H1 (cell line): ENCODE results near the gene ACTL7A. TPM values are rescaled to one million over a fixed set of nuclear protein-coding genes. Genes with fewer than 3 reads are reported as not detected.

Experiments used
- CTCF ChIA-PET: fragments of 300-600 bp; sonication (Branson Sonifier 250); formaldehyde crosslinking; loops from one replicate; lab custom pipeline; 2021; ENCODE audit not compliant: partially characterized antibody; lab: Charles Lee
- POLR2A ChIA-PET: fragments of 300-600 bp; sonication (Branson Sonifier 250); formaldehyde crosslinking; loops from one replicate; lab custom pipeline; 2021; ENCODE audit warnings: inconsistent platforms; ENCODE audit not compliant: partially characterized antibody; lab: Charles Lee
- DNase-seq, 2 experiments: peaks; one replicate each; pipeline versions ENCODE4 v3.0.0 to v3.0.0-alpha.2; 2010 to 2022; ENCODE audit warnings: low spot score in 2 of 2, low read depth in 1 of 2, mixed read lengths in 1 of 2
- FAIRE-seq: peaks from 2 replicates; lab custom pipeline; 2011; peaks lifted over from hg19 to GRCh38; lab: Jason Lieb, UNC
- H2AFZ ChIP-seq: 2 replicates; pipeline ENCODE4 v1.8.1; 2012; ENCODE audit warnings: low read length, inconsistent platforms
- H2AK5ac ChIP-seq: 2 replicates; pipeline ENCODE4 v1.6.1; 2013; ENCODE audit warnings: low read depth, low read length
- H2BK120ac ChIP-seq: replicated peaks from 2 replicates; pipeline ENCODE3; 2013; ENCODE audit warnings: low read depth, low read length, inconsistent platforms
- H2BK12ac ChIP-seq: 2 replicates; pipeline ENCODE4 v1.6.1; 2013; ENCODE audit warnings: low read depth, low read length
- H2BK15ac ChIP-seq: 2 replicates; pipeline ENCODE4 v1.6.1; 2013; ENCODE audit warnings: low read length
- H2BK20ac ChIP-seq: 2 replicates; pipeline ENCODE4 v1.6.1; 2013; ENCODE audit warnings: low read length
- H2BK5ac ChIP-seq: 2 replicates; pipeline ENCODE4 v1.6.1; 2013; ENCODE audit warnings: low read depth, low read length
- H3K14ac ChIP-seq: 2 replicates; pipeline ENCODE4 v1.6.1; 2013; ENCODE audit warnings: inconsistent platforms; ENCODE audit not compliant: insufficient read length
- H3K18ac ChIP-seq: 2 replicates; pipeline ENCODE4 v1.6.1; 2013; ENCODE audit warnings: low read length; ENCODE audit errors: extremely low read depth
- H3K23ac ChIP-seq: 2 replicates; pipeline ENCODE4 v1.6.1; 2013; ENCODE audit warnings: inconsistent platforms; ENCODE audit not compliant: insufficient read length
- H3K23me2 ChIP-seq: 2 replicates; pipeline ENCODE4 v1.6.1; 2013; ENCODE audit warnings: low read depth, low read length
- H3K27ac ChIP-seq: 2 replicates; pipeline ENCODE4 v1.6.1; 2011; ENCODE audit warnings: low read depth, low read length, inconsistent platforms
- H3K27me3 ChIP-seq, 4 experiments: replicated peaks in 1 of 4; 1 replicate in 1 of 4; 2 replicates in 3 of 4; pipeline versions ENCODE4 v1.6.1 to v1.8.1; 2011 to 2013; ENCODE audit warnings: low read length in 3 of 4, mild to moderate bottlenecking in 3 of 4, inconsistent platforms in 2 of 4, mixed read lengths in 2 of 4, moderate library complexity in 1 of 4; ENCODE audit not compliant: control insufficient read depth in 3 of 4, insufficient read depth in 3 of 4; ENCODE audit errors: extremely low read depth in 1 of 4
- H3K36me3 ChIP-seq, 4 experiments: 2 replicates each; pipeline versions ENCODE4 v1.6.1 to v1.8.1; 2011 to 2013; ENCODE audit warnings: mild to moderate bottlenecking in 4 of 4, low read length in 3 of 4, moderate library complexity in 2 of 4, control low read depth in 1 of 4, inconsistent platforms in 1 of 4; ENCODE audit not compliant: insufficient read depth in 4 of 4, control insufficient read depth in 2 of 4
- H3K4ac ChIP-seq: replicated peaks from 2 replicates; pipeline ENCODE3; 2013; ENCODE audit warnings: low read length, low read depth, mixed read lengths, inconsistent platforms; ENCODE audit not compliant: insufficient read length
- H3K4me1 ChIP-seq, 4 experiments: replicated peaks in 1 of 4; 1 replicate in 1 of 4; 2 replicates in 3 of 4; pipeline versions ENCODE4 v1.6.1 to v1.8.1; 2011 to 2013; ENCODE audit warnings: low read length in 3 of 4, inconsistent platforms in 2 of 4, mixed read lengths in 1 of 4; ENCODE audit not compliant: insufficient read depth in 4 of 4, control insufficient read depth in 3 of 4
- H3K4me2 ChIP-seq, 2 experiments: 2 replicates each; pipeline versions ENCODE4 v1.6.1 to v1.8.1; 2011 to 2013; ENCODE audit warnings: low read depth in 2 of 2, low read length in 2 of 2, control low read depth in 1 of 2, inconsistent platforms in 1 of 2, mild to moderate bottlenecking in 1 of 2; ENCODE audit not compliant: insufficient read depth in 1 of 2
- H3K4me3 ChIP-seq, 4 experiments: fragments of 200-600, 300-600 bp in 1 of 4; sonication (generic), shearing (Covaris generic), sonication (Bioruptor Twin) in 1 of 4; 2 replicates each; pipeline versions ENCODE4 v1.5.1 to v1.8.1; 2011 to 2016; ENCODE audit warnings: low read length in 4 of 4, low read depth in 3 of 4, control low read depth in 2 of 4, inconsistent platforms in 2 of 4, mild to moderate bottlenecking in 2 of 4, mixed read lengths in 1 of 4, moderate library complexity in 1 of 4; ENCODE audit not compliant: insufficient read depth in 2 of 4; ENCODE audit errors: extremely low read depth in 1 of 4
- H3K56ac ChIP-seq: replicated peaks from 2 replicates; pipeline ENCODE3; 2013; ENCODE audit warnings: low read depth, mild to moderate bottlenecking, mixed read lengths, low read length, inconsistent platforms; ENCODE audit not compliant: insufficient read length
- H3K79me1 ChIP-seq: 2 replicates; pipeline ENCODE4 v1.6.1; 2013; ENCODE audit warnings: low read depth, low read length, control low read depth
- H3K79me2 ChIP-seq, 2 experiments: 2 replicates each; pipeline versions ENCODE4 v1.6.1 to v1.8.1; 2012 to 2013; ENCODE audit warnings: low read length in 2 of 2, mild to moderate bottlenecking in 2 of 2, inconsistent platforms in 1 of 2; ENCODE audit not compliant: insufficient read depth in 2 of 2, control insufficient read depth in 1 of 2
- H3K9ac ChIP-seq, 4 experiments: replicated peaks in 1 of 4; 1 replicate in 1 of 4; 2 replicates in 3 of 4; pipeline versions ENCODE4 v1.6.1 to v1.8.1; 2011 to 2013; ENCODE audit warnings: low read depth in 3 of 4, low read length in 3 of 4, control low read depth in 2 of 4, mild to moderate bottlenecking in 2 of 4, moderate library complexity in 2 of 4, inconsistent platforms in 1 of 4; ENCODE audit errors: extremely low read depth in 1 of 4
- H3K9me3 ChIP-seq, 2 experiments: 2 replicates each; pipeline versions ENCODE4 v1.6.1 to v1.8.1; 2012 to 2013; ENCODE audit warnings: mild to moderate bottlenecking in 2 of 2, moderate library complexity in 2 of 2, control low read depth in 1 of 2, inconsistent platforms in 1 of 2, low read depth in 1 of 2, low read length in 1 of 2, mixed read lengths in 1 of 2; ENCODE audit not compliant: insufficient read depth in 2 of 2
- H4K20me1 ChIP-seq, 2 experiments: replicated peaks in 1 of 2; 2 replicates each; pipeline versions ENCODE3 to v1.8.1; 2011 to 2013; ENCODE audit warnings: inconsistent platforms in 2 of 2, low read length in 2 of 2, mild to moderate bottlenecking in 1 of 2; ENCODE audit not compliant: insufficient read depth in 2 of 2, control insufficient read depth in 1 of 2
- H4K5ac ChIP-seq: 2 replicates; pipeline ENCODE4 v1.6.1; 2013; ENCODE audit warnings: low read length, low read depth, mixed read lengths, inconsistent platforms; ENCODE audit not compliant: insufficient read length
- H4K8ac ChIP-seq: 2 replicates; pipeline ENCODE4 v1.8.0; 2013; ENCODE audit warnings: mild to moderate bottlenecking, moderate library complexity, low read length, inconsistent platforms; ENCODE audit not compliant: insufficient read depth; ENCODE audit errors: extremely low read depth
- H4K91ac ChIP-seq: replicated peaks from 2 replicates; pipeline ENCODE3; 2013; ENCODE audit warnings: low read length, mixed read lengths, inconsistent platforms; ENCODE audit not compliant: insufficient read length
- SAP30 ChIP-seq: fragments of 300-600 bp; sonication (generic); IDR thresholded peaks from 2 replicates; pipeline ENCODE4 v1.7.1; 2012; ENCODE audit warnings: low read length, moderate library complexity, mild to moderate bottlenecking, inconsistent platforms; ENCODE audit not compliant: insufficient read depth, insufficient replicate concordance
- SIN3A ChIP-seq, 2 experiments: IDR thresholded peaks in 1 of 2; conservative IDR thresholded peaks in 1 of 2; 2 replicates each; pipeline ENCODE4 v1.6.1; 2011 to 2012; ENCODE audit warnings: low read length in 2 of 2, improper control_type of control experiment in 1 of 2, low read depth in 1 of 2, mild to moderate bottlenecking in 1 of 2
- WGBS, 2 experiments: shearing (Covaris generic) in 1 of 2; methylation state at CpG; one replicate each; pipeline versions ENCODE4 v1.1.6 to v1.1.7; 2013 to 2015; ENCODE audit warnings: low lambda C conversion rate in 2 of 2, mixed read lengths in 2 of 2, inconsistent platforms in 1 of 2, low coverage in 1 of 2, missing lambda C conversion rate in 1 of 2; ENCODE audit not compliant: insufficient replicate concordance in 2 of 2, insufficient coverage in 1 of 2, insufficient read length in 1 of 2; ENCODE audit errors: extremely low coverage in 1 of 2, missing lambda C conversion rate in 1 of 2; 5-methylcytosine and 5-hydroxymethylcytosine counted together
- polyA plus RNA-seq, 7 experiments: library from polyadenylated mRNA; depleted of rRNA in 3 of 7; stranded (reverse) in 5 of 7; unstranded in 2 of 7; fragments of >200 nt in 5 of 7; fragments of 200-250 nt in 2 of 7; gene quantifications; 1 replicate in 5 of 7; 2 replicates in 1 of 7; 4 replicates in 1 of 7; pipeline versions ENCODE4 v1.2.1 to v1.2.3, GENCODE V29; 2011 to 2013; ENCODE audit warnings: missing spikeins in 2 of 7, mixed read lengths in 2 of 7
- total RNA-seq: library from RNA; stranded (reverse); fragmentation: NEBNext Ultra II Directional; extraction: Animal tissue kit (Norgen Biotek cat#: 25700); gene quantifications from 2 replicates; pipeline ENCODE4 v1.2.1, GENCODE V29; 2021
- TF ChIP-seq, protein P1 (sequence below), 3 experiments: IDR thresholded peaks; 1 replicate in 2 of 3; 2 replicates in 1 of 3; pipeline versions ENCODE4 v1.5.1 to v1.6.1; 2011; ENCODE audit warnings: low read length in 3 of 3, mild to moderate bottlenecking in 3 of 3, inconsistent platforms in 2 of 3, low read depth in 1 of 3, moderate library complexity in 1 of 3; ENCODE audit not compliant: insufficient read depth in 1 of 3; ENCODE audit errors: control extremely low read depth in 1 of 3

ACTL7A gene
- total and polyA plus RNA-seq, 2 of the 8 experiments (the other 6 are each of a cell fraction or from before 2014, with no cell fraction given) = not detected

DNA sequence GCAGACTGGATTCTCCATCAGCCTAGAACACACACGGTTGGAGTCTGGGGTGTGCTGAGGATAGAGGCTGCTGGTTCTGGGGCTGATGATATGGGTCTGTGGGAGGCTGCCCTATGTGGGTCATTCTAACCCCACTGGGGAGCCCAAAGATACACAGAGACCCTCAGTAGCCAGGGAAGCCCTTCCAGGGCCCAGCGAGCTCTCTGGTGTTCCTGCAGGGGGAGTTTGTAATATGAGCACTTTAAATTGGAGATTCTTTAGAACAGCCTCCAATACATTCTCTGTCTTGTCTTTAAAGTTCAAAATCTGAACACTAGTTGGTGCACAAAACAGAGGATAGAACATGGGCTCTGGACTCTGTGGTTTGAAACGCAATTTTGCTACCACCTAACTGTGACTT is 2.4 kb downstream of the ACTL7A start:
- H3K4me2 ChIP-seq = no peak overlapping the region
- H2BK120ac ChIP-seq = no peak overlapping the region
- no peak overlapping the region for H3K27ac ChIP-seq
- H3K79me1 ChIP-seq = no peaks in the 10 kb centered on the region
- no peak overlapping the region for H2AK5ac ChIP-seq
- no peak overlapping the region for H3K18ac ChIP-seq
- no peak overlapping the region for H4K8ac ChIP-seq
- no peak overlapping the region for H2AFZ ChIP-seq
- no peaks in the 10 kb centered on the region for H3K23me2 ChIP-seq
- no peak overlapping the region for H2BK5ac ChIP-seq
- H3K56ac ChIP-seq = no peak overlapping the region
- H3K27me3 ChIP-seq = no peaks in the 10 kb centered on the region
- H3K36me3 ChIP-seq = peaks cover 0 to 6% (median 5%) of the 10 kb centered on the region in 4 experiments; a peak in 1 of 8 replicates
- POLR2A ChIA-PET = interaction anchor here (1.0 kb wide), 1 partner anchor 149 kb away, joined by 3 read pairs; the partner anchor contains the start of gene CTNNAL1
- H3K79me2 ChIP-seq = no peaks in the 10 kb centered on the region
- TF ChIP-seq SAP30 (no peak), SIN3A (conservative IDR thresholded peaks at IDR 0.05 in 1 of 2, IDR thresholded peaks at IDR 0.05 in 1 of 2; ENCODE audit: low read depth in 1 of 2, low read length in 2 of 2) (no peak)
- TF ChIP-seq, protein P1, sequence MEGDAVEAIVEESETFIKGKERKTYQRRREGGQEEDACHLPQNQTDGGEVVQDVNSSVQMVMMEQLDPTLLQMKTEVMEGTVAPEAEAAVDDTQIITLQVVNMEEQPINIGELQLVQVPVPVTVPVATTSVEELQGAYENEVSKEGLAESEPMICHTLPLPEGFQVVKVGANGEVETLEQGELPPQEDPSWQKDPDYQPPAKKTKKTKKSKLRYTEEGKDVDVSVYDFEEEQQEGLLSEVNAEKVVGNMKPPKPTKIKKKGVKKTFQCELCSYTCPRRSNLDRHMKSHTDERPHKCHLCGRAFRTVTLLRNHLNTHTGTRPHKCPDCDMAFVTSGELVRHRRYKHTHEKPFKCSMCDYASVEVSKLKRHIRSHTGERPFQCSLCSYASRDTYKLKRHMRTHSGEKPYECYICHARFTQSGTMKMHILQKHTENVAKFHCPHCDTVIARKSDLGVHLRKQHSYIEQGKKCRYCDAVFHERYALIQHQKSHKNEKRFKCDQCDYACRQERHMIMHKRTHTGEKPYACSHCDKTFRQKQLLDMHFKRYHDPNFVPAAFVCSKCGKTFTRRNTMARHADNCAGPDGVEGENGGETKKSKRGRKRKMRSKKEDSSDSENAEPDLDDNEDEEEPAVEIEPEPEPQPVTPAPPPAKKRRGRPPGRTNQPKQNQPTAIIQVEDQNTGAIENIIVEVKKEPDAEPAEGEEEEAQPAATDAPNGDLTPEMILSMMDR (IDR thresholded peaks at IDR 0.05; ENCODE audit: control extremely low read depth in 1 of 3, insufficient read depth in 1 of 3, low read depth in 1 of 3, low read length in 3 of 3) = peak in 1 of 3 experiments; percentile 22; a peak in 1 of 4 replicates
- TF ChIP-seq, all 59 proteins: peak for 1
- H2BK12ac ChIP-seq = no peak overlapping the region
- CTCF ChIA-PET = interaction anchor here (0.7 to 1.2 kb wide), 10 partner anchors 9 to 87 kb away, joined by 3 to 6 read pairs (median 3); no protein-coding TSS in a partner anchor
- no peak overlapping the region for H3K23ac ChIP-seq
- no peaks in the 10 kb centered on the region for H4K20me1 ChIP-seq
- FAIRE-seq = no peak
- no peak overlapping the region for H3K4ac ChIP-seq
- H3K14ac ChIP-seq = no peak overlapping the region
- WGBS, 2 experiments = 86% methylated on average over 3 of the region's 3 CpGs; no CpG with 5 or more reads in 1 of the 2 experiments
- H2BK15ac ChIP-seq = no peak overlapping the region
- no peak overlapping the region for H3K9ac ChIP-seq
- H3K4me3 ChIP-seq = no peak overlapping the region
- 0 out of 4 replicates have a peak, but pooled peaks cover 0 to 3% of the 10 kb centered on the region in 2 experiments for H3K9me3 ChIP-seq
- H2BK20ac ChIP-seq = no peak overlapping the region
- H4K5ac ChIP-seq = no peak overlapping the region
- no peak overlapping the region for H4K91ac ChIP-seq
- no peaks in the 10 kb centered on the region for H3K4me1 ChIP-seq
- no peak for DNase-seq
